Spinal cord (tissue), 10 donors: ENCODE data around the gene CACNA1H. TPM values are rescaled to one million over a fixed set of nuclear protein-coding genes. Genes with fewer than 3 reads are reported as not detected.
"Not testable (repeated sequence)": the region's sequence is repeated elsewhere in the genome, so short reads cannot be mapped to it uniquely, and the experiment has no call there.

ENCODE experiments used
- DNase-seq, 6 donors: peaks; one replicate each; pipeline versions ENCODE4 v3.0.0 to v3.0.0-alpha.2; 2013 to 2015; ENCODE audit warnings: low spot score in 6 of 6, low read depth in 4 of 6
- H3K27ac ChIP-seq: one replicate; pipeline ENCODE4 v1.5.1; 2013; ENCODE audit warnings: low read depth, low read length, control low read depth
- H3K27me3 ChIP-seq: one replicate; pipeline ENCODE4 v1.6.1; 2013; ENCODE audit warnings: low read length; ENCODE audit not compliant: control insufficient read depth, insufficient read depth
- H3K36me3 ChIP-seq: one replicate; pipeline ENCODE4 v1.6.1; 2013; ENCODE audit warnings: low read length; ENCODE audit not compliant: control insufficient read depth, insufficient read depth
- H3K4me1 ChIP-seq: one replicate; pipeline ENCODE4 v1.6.1; 2013; ENCODE audit warnings: low read length; ENCODE audit not compliant: control insufficient read depth, insufficient read depth
- H3K4me3 ChIP-seq: one replicate; pipeline ENCODE4 v1.5.1; 2013; ENCODE audit warnings: low read depth, low read length, control low read depth
- H3K9me3 ChIP-seq: one replicate; pipeline ENCODE4 v1.6.1; 2013; ENCODE audit warnings: low read length; ENCODE audit not compliant: control insufficient read depth, insufficient read depth
- WGBS: methylation state at CpG from one replicate; pipeline ENCODE4 v1.1.5; 2013; ENCODE audit warnings: missing lambda C conversion rate; ENCODE audit not compliant: insufficient coverage; 5-methylcytosine and 5-hydroxymethylcytosine counted together
- polyA plus RNA-seq, 2 donors: library from polyadenylated mRNA; unstranded; fragments of 120-200 nt; gene quantifications; one replicate each; pipeline ENCODE4 v1.2.1, GENCODE V29; 2013; ENCODE audit not compliant: insufficient read length in 2 of 2
- total RNA-seq, 2 donors: library from RNA; depleted of rRNA in 1 of 2; stranded (reverse); fragments of 120-200 nt in 1 of 2; fragments of >200 nt in 1 of 2; gene quantifications; one replicate each; pipeline versions ENCODE4 v1.2.3 to v1.2.4, GENCODE V29; 2013 to 2014
- donor health status: healthy.

CACNA1H gene
- total and polyA plus RNA-seq, 4 donors: 7.8 to 20.1 (median 13.1) TPM

DNA sequence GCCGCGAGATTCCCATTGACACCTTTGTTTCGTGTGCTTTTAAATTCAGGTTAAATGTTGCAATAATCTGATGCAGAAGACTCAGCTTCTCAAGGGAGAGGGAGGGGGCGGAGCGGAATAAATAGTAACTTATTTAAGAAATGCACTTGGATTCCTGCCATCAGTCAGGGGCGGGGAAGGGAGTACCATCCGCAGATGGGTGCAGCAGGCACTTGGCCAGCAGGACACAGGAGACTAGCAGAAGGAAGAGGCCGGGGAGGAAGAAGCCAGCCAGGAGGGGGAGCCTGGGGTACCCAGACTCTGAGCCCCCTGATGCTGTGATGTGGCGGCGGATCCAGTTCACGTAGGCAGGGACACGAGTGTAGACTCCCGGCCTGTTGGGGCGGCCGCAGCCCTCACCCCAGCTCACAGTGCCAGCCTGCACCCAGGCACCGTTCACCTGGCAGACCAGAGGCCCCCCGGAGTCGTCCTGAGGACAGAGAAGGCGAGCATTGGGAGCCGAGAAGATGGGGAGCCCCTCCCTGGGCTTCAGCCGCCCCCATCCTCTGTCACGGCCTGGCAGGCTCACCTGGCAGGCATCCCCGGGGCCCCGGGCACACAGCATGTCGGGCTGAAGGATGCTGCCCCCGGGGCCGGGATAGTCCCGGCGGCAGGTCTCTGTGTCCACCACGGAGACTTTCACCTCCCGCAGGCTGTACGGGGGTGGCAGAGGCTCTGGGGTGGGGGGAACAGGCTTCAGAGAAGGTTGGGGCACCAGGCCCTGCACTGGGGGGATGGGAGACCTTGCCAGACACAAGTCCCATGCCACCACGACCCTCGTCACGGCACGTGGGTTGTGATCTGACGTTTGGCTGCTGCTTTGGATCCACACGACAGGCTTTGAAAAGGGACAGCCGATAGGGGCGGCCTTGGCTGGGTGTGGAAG lies 69.0 kb downstream of the CACNA1H start:
- Histone ChIP-seq H3K4me1 (no peaks in the 10 kb centered on the region), H3K27me3 (no peaks in the 10 kb centered on the region), H3K36me3 (peaks cover 79% of the 10 kb centered on the region), H3K4me3 (no peak overlapping the region), H3K27ac (no peak overlapping the region), H3K9me3 (no peaks in the 10 kb centered on the region)
- DNase-seq: no peak
- 87% methylated on average over 31 of the region's 40 CpGs for WGBS

- no peak for DNase-seq
- WGBS: 85% methylated on average over 22 of the region's 25 CpGs
- no peak overlapping the region for H3K4me3 ChIP-seq
- H3K27ac ChIP-seq: no peak overlapping the region
- H3K27me3 ChIP-seq: no peaks in the 10 kb centered on the region
- peaks cover 70% of the 10 kb centered on the region for H3K36me3 ChIP-seq
- no peaks in the 10 kb centered on the region for H3K9me3 ChIP-seq
- peaks cover 3% of the 10 kb centered on the region for H3K4me1 ChIP-seq
Observed at GRCh38 chr16:1222553-1223354, 69.8 kb downstream of the CACNA1H start.

GRCh38 chr16:1223355-1224214 lies 70.7 kb downstream of the CACNA1H start:
- 85% methylated on average over 29 of the region's 38 CpGs for WGBS
- no peak for DNase-seq
- no peak overlapping the region for H3K4me3 ChIP-seq
- H3K27me3 ChIP-seq: no peaks in the 10 kb centered on the region
- H3K4me1 ChIP-seq: peaks cover 3% of the 10 kb centered on the region
- no peak overlapping the region for H3K27ac ChIP-seq
- peaks cover 62% of the 10 kb centered on the region for H3K36me3 ChIP-seq
- H3K9me3 ChIP-seq: no peaks in the 10 kb centered on the region

DNA sequence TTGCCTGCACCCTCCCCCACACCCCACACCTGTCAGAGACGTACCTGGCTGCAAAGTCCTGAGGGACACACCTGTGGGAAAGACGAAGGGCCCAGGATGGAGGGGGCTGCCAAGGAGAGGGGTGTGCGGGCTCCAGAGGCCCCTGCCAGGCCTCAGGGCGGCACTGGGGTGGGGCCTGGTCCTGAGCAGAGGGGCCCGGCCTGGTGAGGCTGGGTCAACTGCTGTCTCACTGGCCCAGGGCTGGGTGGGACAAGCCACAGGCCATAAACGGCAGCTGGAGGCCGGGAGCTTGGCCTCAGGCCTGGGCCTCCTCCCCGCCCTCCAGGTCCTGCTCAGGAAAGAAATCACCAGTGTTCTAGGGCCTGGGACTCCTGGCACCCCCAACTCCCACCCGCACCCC lies 71.7 kb downstream of the CACNA1H start:
- 77% methylated on average over 8 of the region's 9 CpGs for WGBS
- Histone ChIP-seq H3K4me3 (no peak overlapping the region), H3K36me3 (peaks cover 52% of the 10 kb centered on the region), H3K27me3 (no peaks in the 10 kb centered on the region), H3K9me3 (no peaks in the 10 kb centered on the region), H3K4me1 (peaks cover 3% of the 10 kb centered on the region), H3K27ac (no peak overlapping the region)
- DNase-seq: no peak

DNA sequence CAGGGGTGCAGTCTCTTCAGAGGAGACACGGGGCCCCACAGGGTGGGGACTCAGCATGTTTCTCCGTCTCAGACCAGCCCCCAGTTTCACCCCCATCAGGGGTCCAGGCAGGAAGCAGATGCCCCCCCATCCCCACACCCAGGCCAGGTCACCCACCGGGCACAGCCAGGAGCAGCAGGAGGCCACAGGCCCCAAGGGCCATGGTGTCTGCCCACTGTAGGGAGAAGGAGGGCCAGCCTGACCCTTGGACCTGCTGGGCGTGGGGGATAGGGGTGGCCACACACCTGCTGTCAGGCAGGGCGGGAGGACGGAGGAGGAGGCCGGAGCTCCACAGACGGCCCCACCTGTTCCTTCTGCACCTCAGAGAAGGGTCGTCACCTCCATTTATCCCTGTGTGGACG lies 72.1 kb downstream of the CACNA1H start, which contains the start of gene TPSG1:
Gene TPSG1, minus strand, starts transcription at position 218 of the 401 bp plus-strand sequence. Its CDS starts 16 bp downstream, at position 202.
- no peak for DNase-seq
- Histone ChIP-seq H3K4me1 (peaks cover 3% of the 10 kb centered on the region), H3K27me3 (no peaks in the 10 kb centered on the region), H3K4me3 (no peak within 1 kb of the TSS), H3K36me3 (peaks cover 47% of the 10 kb centered on the region), H3K9me3 (no peaks in the 10 kb centered on the region), H3K27ac (no peak within 1 kb of the TSS)
- WGBS: 76% methylated on average over 6 of the region's 10 CpGs

DNA sequence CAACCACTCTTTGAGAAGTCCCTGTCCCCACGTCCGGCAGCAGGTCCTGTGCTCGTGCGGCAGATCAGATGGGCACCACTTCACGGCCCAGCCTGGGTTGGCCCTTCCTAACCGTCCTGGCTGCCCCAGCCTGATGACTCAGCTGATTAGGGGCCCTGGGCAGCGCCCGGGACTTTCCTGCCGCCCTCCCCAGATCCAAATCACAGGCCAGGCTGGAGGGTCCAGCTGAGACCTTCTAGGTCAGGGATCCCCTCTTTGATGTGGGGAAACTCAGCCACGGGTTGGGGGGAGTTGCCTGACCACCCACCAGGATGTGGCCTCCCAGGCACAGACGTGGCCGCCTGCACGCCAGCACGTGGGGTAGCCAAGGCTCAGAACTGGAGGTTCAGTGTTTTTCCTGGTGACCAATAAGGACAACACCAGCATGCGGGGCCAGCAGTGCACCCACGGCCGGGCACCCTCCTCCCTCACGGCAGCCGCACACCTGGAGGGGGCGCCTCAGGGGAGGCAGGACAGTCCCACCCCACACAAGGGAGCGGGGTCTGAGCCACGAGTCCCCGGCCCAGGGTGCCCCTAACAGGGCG lies 72.9 kb downstream of the CACNA1H start:
- DNase-seq, H3K27me3 ChIP-seq, H3K9me3 ChIP-seq, H3K4me1 ChIP-seq, H3K4me3 ChIP-seq, H3K27ac ChIP-seq: not testable (repeated sequence)
- 65% methylated on average over 19 of the region's 24 CpGs for WGBS
- H3K36me3 ChIP-seq: peaks cover 39% of the 10 kb centered on the region

DNA sequence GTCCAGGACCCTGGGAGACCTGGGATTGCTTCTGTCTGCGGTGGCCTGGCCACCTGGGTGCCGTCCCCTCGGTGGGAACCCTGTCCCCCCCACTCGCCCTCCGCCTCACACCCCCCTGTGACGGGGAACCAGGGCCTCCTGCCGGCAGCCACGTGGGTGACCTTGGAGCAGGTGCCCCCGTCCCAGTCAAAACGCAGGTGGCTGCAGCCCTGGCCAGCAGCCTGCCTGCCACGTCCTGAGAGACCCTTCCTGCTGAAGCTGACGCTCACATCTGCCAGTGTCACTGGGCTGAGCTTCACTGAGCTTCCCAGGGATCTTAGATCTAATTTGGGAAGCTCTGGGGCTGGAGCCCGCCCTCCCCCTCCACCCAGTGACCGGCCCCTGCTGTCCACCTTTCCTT lies 73.8 kb downstream of the CACNA1H start:
- H3K27me3 ChIP-seq, H3K4me3 ChIP-seq: not testable (repeated sequence)

GRCh38 chr16:1228227-1228626 lies 75.3 kb downstream of the CACNA1H start:
- not testable (repeated sequence) for H3K27me3 ChIP-seq, DNase-seq, H3K27ac ChIP-seq, H3K4me1 ChIP-seq, H3K4me3 ChIP-seq, H3K9me3 ChIP-seq
- WGBS: 70% methylated on average over 4 of the region's 7 CpGs
- H3K36me3 ChIP-seq: peaks cover 15% of the 10 kb centered on the region

More for the DNA sequence above, 73.8 kb downstream of the CACNA1H start:
- DNase-seq, H3K4me1 ChIP-seq, H3K9me3 ChIP-seq, H3K27ac ChIP-seq: not testable (repeated sequence)
- peaks cover 31% of the 10 kb centered on the region for H3K36me3 ChIP-seq
- 37% methylated on average over 11 of the region's 14 CpGs for WGBS

- H3K27ac ChIP-seq, DNase-seq, H3K4me3 ChIP-seq, H3K4me1 ChIP-seq, H3K9me3 ChIP-seq, H3K27me3 ChIP-seq, H3K36me3 ChIP-seq: not testable (repeated sequence)
- WGBS: no CpG with 5 or more reads among the region's 13 CpGs
Observed at GRCh38 chr16:1229476-1229875, 76.6 kb downstream of the CACNA1H start.
